Retinal pigment epithelial cell (primary cell): ENCODE results near the gene PYGB.

Experiments used
- DNase-seq: peaks from one replicate; pipeline ENCODE4 v3.0.0-alpha.2; 2010; ENCODE audit warnings: low read depth
- H3K4me3 ChIP-seq: 2 replicates; pipeline ENCODE4 v1.5.1; 2011; ENCODE audit warnings: mild to moderate bottlenecking, low read length, control low read depth, moderate library complexity
- TF ChIP-seq, protein P1 (sequence below): conservative IDR thresholded peaks from 2 replicates; pipeline ENCODE4 v1.5.1; 2011; ENCODE audit warnings: low read depth, low read length, control low read depth, inconsistent platforms

Gene PYGB

DNA sequence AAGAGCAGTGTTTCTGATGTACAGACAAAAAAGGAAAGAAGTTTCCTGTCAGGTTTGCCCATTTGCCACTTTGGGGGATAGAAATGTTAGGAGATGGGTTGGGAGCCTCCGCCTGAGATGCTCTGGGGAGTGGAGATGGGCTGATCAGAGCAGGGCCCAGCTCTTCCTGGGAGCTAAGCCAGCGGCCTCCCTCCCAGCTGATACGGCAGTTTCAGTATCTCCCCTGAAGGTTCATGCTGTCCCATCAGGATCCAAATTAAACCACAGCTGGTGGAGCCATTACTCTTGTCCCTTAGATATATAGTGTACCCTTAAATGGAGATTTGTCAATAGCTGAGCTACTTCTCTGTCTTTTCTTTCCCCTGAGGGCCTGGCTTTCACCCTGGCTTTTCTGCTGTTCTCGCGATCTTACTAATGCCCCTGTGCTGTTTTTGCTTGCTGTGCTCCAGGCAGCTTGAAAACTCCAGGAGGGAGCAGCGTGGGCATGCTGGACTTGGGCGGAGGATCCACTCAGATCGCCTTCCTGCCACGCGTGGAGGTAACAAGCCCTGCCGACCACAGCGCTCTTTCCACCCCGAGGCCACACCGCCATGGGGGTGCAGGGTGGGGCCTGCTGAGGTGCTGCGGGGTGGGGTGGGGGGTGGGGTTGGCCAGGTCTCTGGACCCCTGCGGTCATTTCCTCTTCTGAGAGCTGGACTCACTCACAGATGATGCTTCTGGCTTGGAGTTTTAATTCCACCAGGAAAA lies 31.5 kb upstream of the PYGB start:
- DNase-seq: no peak
- TF ChIP-seq, protein P1, sequence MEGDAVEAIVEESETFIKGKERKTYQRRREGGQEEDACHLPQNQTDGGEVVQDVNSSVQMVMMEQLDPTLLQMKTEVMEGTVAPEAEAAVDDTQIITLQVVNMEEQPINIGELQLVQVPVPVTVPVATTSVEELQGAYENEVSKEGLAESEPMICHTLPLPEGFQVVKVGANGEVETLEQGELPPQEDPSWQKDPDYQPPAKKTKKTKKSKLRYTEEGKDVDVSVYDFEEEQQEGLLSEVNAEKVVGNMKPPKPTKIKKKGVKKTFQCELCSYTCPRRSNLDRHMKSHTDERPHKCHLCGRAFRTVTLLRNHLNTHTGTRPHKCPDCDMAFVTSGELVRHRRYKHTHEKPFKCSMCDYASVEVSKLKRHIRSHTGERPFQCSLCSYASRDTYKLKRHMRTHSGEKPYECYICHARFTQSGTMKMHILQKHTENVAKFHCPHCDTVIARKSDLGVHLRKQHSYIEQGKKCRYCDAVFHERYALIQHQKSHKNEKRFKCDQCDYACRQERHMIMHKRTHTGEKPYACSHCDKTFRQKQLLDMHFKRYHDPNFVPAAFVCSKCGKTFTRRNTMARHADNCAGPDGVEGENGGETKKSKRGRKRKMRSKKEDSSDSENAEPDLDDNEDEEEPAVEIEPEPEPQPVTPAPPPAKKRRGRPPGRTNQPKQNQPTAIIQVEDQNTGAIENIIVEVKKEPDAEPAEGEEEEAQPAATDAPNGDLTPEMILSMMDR: no peak
- H3K4me3 ChIP-seq: no peak overlapping the region

DNA sequence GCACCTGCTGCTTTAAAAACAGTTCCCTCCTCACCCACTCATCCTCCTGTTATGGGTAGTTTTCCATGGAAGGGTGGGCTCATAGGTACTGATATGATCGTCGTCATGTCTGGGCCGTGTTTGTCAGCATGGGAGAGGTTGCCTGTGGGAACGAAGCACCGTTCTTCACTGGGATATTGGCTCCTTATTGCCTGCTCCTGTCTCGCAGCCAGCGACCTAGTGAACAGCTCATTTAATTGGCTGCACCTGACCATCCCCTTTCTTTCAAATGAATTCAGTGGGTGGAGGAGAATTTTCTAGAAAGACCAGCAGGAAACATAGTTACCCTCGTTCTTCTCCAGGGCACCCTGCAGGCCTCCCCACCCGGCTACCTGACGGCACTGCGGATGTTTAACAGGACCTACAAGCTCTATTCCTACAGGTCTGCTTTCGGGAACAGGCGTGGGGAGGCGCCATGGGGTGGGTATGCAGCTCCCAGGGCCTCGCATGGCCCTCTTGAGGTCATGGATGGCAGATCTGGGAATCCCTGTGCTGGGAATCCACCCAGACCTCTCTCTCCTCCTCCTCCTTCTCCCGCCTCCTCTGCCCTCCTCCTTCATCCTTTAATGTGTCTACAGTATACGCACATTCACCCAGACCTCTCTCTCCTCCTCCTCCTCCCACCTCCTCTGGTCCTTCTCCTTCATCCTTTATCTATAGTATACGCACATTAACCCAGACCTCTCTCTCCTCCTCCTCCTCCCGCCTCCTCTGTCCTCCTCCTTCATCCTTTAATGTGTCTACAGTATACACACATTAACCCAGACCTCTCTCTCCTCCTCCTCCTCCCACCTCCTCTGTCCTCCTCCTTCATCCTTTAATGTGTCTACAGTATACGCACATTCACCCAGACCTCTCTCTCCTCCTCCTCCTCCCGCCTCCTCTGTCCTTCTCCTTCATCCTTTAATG lies 30.4 kb upstream of the PYGB start:
- no peak for DNase-seq
- TF ChIP-seq, protein P1: no peak
- no peak overlapping the region for H3K4me3 ChIP-seq

- no peak for DNase-seq
- TF ChIP-seq, protein P1: no peak
- no peak overlapping the region for H3K4me3 ChIP-seq
Observed at GRCh38 chr20:25218109-25218486, 29.8 kb upstream of the PYGB start.

DNA sequence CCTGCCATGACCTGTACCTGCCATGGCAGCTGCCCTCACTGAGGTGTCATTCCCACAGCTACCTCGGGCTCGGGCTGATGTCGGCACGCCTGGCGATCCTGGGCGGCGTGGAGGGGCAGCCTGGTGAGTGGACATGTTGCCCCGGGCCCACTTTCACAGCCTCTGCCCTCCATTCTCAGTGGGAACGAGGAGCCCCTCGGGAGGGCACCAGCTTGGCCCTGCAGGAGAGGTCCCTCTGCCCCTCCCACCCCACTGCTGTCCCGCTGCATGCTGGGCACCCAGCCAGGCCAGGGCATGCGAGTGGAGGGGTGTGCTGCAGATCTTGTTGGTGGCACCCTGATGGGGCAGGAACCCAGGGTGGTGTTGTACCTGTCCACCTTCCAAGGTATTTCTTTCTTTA lies 29.4 kb upstream of the PYGB start:
- TF ChIP-seq, protein P1: no peak
- no peak overlapping the region for H3K4me3 ChIP-seq
- DNase-seq: no peak

DNA sequence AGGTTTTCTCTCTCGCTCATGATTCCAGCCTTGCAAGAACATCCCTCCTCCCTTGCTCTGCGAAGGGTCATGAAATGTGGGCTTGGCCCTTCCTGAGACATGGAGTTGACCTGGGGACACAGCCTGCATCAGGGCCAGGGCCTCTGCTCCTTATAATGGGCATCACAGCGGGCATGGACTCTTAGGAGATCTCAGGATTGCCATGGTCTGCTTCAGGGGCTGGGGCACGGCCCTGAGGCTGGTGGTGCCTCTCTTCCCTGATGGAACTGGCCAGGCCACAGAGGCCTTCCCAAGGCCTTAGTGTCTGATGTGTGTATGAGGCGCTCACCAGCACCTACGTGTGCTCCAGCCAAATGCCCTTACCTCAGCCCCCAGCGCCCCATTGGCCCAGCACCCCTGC lies 28.5 kb upstream of the PYGB start:
- DNase-seq: no peak
- TF ChIP-seq, protein P1: no peak
- no peak overlapping the region for H3K4me3 ChIP-seq

DNA sequence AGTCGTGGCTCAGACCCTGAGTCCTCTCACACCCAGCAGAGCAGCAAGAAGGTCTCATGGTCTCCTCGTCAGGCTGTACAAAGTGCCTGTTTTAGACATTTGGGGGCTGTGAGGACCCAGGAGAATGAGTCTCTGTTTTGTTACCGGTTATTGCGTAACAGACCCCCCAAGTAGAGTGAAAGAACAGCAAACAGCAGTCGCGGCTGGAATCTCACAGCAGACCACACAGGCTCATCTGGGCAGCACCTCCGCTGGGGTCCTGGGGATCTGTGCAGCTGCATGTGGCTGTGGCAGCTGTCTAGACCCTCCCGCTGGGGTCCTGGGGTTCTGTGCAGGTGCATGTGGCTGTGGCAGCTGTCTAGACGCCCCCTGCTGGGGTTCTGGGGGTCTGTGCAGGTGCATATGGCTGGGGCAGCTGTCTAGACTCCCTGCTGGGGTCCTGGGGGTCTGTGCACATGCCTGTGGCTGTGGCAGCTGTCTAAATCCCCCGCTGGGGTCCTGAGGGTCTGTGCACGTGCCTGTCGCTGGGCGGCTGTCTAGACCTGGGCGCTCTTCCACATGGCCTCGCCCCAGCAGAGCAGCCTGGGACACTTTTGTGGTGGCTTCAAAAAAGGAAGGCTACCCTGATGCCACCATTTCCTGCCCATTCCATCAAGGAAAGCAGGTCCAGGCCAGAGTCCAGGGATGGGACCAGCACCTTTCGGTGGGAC lies 27.7 kb upstream of the PYGB start:
- H3K4me3 ChIP-seq: no peak overlapping the region
- TF ChIP-seq, protein P1: peak; percentile 47
- no peak for DNase-seq
